K562 (cell line): ENCODE measurements around the gene ZNF180. TPM values are rescaled to one million over a fixed set of nuclear protein-coding genes. Genes with fewer than 3 reads are reported as not detected.

Experiments
- CBX1 ChIP-seq: sonication (generic); IDR thresholded peaks from 2 replicates; pipeline ENCODE4 v1.6.1; 2016; ENCODE audit warnings: antibody characterized with exemption, low read depth, mild to moderate bottlenecking
- CBX5 ChIP-seq: IDR thresholded peaks from 2 replicates; pipeline ENCODE4 v1.6.1; 2014; ENCODE audit warnings: low read depth, borderline replicate concordance
- GATA2 ChIP-seq: sonication (generic); formaldehyde crosslinking; IDR thresholded peaks from 2 replicates; pipeline ENCODE4 v1.4.0; 2020; ENCODE audit warnings: mild to moderate bottlenecking, missing genetic modification reagents
- HDGF ChIP-seq: fragments of 450-650 bp; IDR thresholded peaks from 2 replicates; pipeline ENCODE4 v1.6.1; 2016
- LEF1 ChIP-seq: fragments of 450-650 bp; IDR thresholded peaks from 2 replicates; pipeline ENCODE4 v1.6.1; 2016; ENCODE audit warnings: mild to moderate bottlenecking
- MGA ChIP-seq: fragments of 450-650 bp; IDR thresholded peaks from 2 replicates; pipeline ENCODE4 v1.6.1; 2016; ENCODE audit warnings: mild to moderate bottlenecking, moderate library complexity
- NFATC3 ChIP-seq: fragments of 450-650 bp; IDR thresholded peaks from 2 replicates; pipeline ENCODE4 v1.6.1; 2017; ENCODE audit warnings: mild to moderate bottlenecking
- NFIX ChIP-seq: fragments of 250-450 bp; sonication (Bioruptor Pico); IDR thresholded peaks from 2 replicates; pipeline ENCODE4 v1.4.0; 2020; ENCODE audit warnings: low read depth, mild to moderate bottlenecking, moderate library complexity
- RAD21 ChIP-seq, 2 experiments: fragments of 250-450 bp in 1 of 2; fragments of 450-650 bp in 1 of 2; sonication (Bioruptor Pico) in 1 of 2; formaldehyde crosslinking in 1 of 2; IDR thresholded peaks in 1 of 2; conservative IDR thresholded peaks in 1 of 2; 2 replicates each; pipeline versions ENCODE4 v1.4.0 to v1.8.0; 2020 to 2022; ENCODE audit warnings: mild to moderate bottlenecking in 2 of 2, moderate library complexity in 1 of 2
- SMAD1 ChIP-seq: fragments of 150-350 bp; IDR thresholded peaks from 2 replicates; pipeline ENCODE4 v1.6.1; 2014; ENCODE audit warnings: low read length, low read depth; ENCODE audit not compliant: partially characterized antibody
- TCF3 ChIP-seq: sonication (generic); formaldehyde crosslinking; IDR thresholded peaks from 2 replicates; pipeline ENCODE4 v1.4.0; 2020; ENCODE audit warnings: mild to moderate bottlenecking, missing genetic modification reagents
- TRIM24 ChIP-seq, 2 experiments: fragments of 450-650 bp; IDR thresholded peaks; 2 replicates each; pipeline ENCODE4 v1.6.1; 2016
- ZNF239 ChIP-seq: fragments of 250-450 bp; sonication (Bioruptor Pico); IDR thresholded peaks from 2 replicates; pipeline ENCODE4 v1.4.0; 2020; ENCODE audit warnings: mild to moderate bottlenecking
- polyA plus RNA-seq, 8 experiments: library from polyadenylated mRNA; depleted of rRNA in 4 of 8; stranded (reverse) in 5 of 8; unstranded in 3 of 8; fragments of >200 nt; fragmentation: Nextera tagmentation in 2 of 8; fragmentation: Illumina TruSeq in 1 of 8; extraction: Ambion mirVana in 2 of 8; extraction: Trizol in 1 of 8; gene quantifications; 2 replicates each; pipeline versions ENCODE4 v1.2.1 to v1.2.3, GENCODE V29; 2011 to 2014; ENCODE audit warnings: inconsistent platforms in 1 of 8, missing spikeins in 1 of 8
- total RNA-seq, 7 experiments: library from RNA; depleted of rRNA in 6 of 7; stranded (reverse); fragments of >200 nt in 6 of 7; fragmentation: Illumina TruSeq in 2 of 7; extraction: Trizol in 2 of 7; gene quantifications; 2 replicates each; pipeline versions ENCODE4 v1.2.1 to v1.2.3, GENCODE V29; 2011 to 2021; ENCODE audit warnings: low replicate concordance in 1 of 7
- TF ChIP-seq, protein P1 (sequence below): fragments of 450-650 bp; conservative IDR thresholded peaks from 2 replicates; pipeline ENCODE4 v1.6.1; 2016; ENCODE audit warnings: missing genetic modification characterization, low read depth, mild to moderate bottlenecking, control low read depth, missing compliant biosample characterization

ZNF180 gene
- total and polyA plus RNA-seq, 9 of the 15 experiments (the other 6 are each of a cell fraction or from before 2014, with no cell fraction given): 1.8 to 8.7 (median 5.9) TPM

- TF ChIP-seq ZNF239 (CRISPR knock-in tag) (no peak), NFIX (CRISPR knock-in tag) (no peak), TRIM24 (IDR thresholded peaks at IDR 0.05) (peak in 1 of 2 experiments; percentile 88; a peak in 2 of 4 replicates), NFATC3 (no peak), HDGF (no peak), CBX5 (peak; percentile 90), MGA (no peak), RAD21 (CRISPR knock-in tag; conservative IDR thresholded peaks at IDR 0.05 in 1 of 2, IDR thresholded peaks at IDR 0.05 in 1 of 2) (peak in 1 of 2 experiments; percentile 22; a peak in 1 of 4 replicates), LEF1 (0 out of 2 replicates have a peak, but pooled peaks have one; percentile 27), CBX1 (peak; percentile 75; the same call in 1 of the 2 replicates), SMAD1 (no peak), TCF3 (no peak), GATA2 (CRISPR knock-in tag) (no peak)
- TF ChIP-seq, protein P1, sequence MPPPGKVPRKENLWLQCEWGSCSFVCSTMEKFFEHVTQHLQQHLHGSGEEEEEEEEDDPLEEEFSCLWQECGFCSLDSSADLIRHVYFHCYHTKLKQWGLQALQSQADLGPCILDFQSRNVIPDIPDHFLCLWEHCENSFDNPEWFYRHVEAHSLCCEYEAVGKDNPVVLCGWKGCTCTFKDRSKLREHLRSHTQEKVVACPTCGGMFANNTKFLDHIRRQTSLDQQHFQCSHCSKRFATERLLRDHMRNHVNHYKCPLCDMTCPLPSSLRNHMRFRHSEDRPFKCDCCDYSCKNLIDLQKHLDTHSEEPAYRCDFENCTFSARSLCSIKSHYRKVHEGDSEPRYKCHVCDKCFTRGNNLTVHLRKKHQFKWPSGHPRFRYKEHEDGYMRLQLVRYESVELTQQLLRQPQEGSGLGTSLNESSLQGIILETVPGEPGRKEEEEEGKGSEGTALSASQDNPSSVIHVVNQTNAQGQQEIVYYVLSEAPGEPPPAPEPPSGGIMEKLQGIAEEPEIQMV (tag): no peak
Observed at GRCh38 chr19:44476559-44477408, 23.5 kb downstream of the ZNF180 start (continued).
